ENCODE measurements around the gene CYP46A1.
"Not testable (repeated sequence)": the region's sequence is repeated elsewhere in the genome, so short reads cannot be mapped to it uniquely, and the experiment has no call there.

CYP46A1 gene

DNA sequence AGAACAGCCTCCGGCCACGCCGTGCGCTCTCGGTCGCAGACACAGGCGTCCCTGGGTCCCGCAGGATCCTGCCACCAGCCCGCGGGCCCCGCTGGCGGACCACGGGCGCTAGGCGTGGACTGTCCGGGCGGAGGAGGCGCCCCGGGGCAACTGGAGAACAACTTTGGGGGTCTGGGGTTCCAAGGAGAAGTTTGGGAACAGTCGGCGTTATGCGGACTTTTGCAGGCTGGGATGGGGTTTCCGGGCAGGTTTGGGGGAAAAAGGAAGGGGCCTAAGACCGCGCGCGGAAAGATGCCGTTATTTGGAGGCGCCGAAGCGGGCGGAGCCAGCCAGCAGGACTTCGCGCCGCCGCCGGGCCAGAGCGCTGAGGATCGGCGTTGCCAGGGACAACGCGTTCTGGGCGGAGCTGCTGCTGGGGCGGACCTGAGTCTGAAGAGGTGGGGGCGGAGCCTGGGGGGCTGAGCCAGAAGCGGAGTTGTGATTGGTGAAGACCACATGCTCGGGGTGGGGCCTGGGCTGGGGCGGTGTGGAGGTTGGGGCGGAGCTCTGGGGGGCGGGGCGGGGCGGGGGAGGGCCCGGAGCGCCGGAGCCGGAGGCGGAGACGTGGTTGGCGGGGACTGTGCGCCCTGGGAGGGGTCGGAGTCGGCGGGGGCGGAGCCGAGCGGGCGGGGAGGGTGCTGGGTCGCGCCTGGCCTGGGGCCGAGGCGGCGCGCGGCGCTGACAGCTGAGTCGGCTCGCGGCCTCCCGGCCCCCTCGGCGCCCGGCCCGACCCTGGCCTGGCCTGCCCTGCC, at the start of gene CYP46A1:
Gene CYP46A1 (plus strand): TSS at position 680 of the 791 bp plus-strand sequence. CDS start 120 bp downstream, outside the sequence.
- DNase-seq, result peak; percentile 99

DNA sequence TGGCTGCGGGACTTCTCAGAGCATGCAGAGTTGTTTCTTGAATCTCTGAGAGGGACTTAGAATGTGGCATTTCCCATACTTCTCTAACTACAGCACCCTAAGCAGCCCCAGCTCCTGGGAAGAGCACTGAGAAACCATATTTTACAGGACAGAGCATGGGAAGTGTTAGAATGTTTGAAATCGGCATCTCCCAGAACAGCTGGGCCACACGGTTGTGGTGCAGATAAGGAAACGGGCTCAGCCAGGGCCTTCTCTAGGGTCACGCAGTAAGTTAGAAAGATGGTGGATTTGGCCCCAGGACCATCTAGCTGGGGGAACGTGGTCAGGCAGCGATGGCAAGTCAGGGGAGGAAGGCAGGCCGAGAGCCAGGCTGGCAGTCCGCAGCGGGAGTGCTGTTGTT, 49.7 kb upstream of the CYP46A1 start:
- DNase-seq, result no peak

DNA sequence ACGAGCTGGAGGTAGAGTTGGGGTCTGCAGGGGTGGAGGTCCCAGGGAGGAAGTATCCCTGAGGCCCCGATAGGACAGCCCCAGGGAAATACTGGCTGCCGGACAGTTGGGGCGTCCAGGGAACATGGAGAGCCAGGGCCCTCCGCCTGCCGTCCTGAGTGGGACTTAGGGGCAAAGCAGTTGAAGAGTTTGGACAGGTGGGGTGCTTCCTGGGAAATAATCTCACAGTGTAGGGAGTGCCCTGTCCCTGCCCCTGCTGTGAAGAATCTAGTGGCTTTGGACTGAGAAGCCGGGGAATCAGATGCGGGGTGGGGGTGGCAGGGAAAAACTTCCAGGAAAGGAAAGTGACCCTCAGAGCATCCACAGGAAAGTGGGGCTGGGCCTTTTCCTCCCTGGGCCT, 49.0 kb upstream of the CYP46A1 start:
- DNase-seq, result no peak

DNA sequence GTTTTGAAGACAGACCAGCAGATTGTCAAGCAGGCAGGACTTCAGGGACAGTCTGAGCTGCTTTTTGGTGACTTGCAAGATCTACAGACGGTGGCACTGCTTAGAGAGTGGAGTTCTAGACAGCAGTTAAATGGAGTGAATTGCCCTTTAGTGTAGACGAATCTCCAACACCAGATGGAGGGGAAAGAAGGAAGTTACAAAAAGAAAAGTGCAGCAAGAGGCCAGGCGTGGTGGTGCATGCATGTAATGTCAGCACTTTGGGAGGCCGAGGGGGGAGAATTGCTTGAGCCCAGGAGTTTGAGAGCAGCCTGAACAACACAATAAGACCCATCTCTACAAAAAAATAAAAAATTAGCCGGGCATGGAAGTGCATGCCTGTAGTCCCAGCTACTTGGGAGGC, 47.6 kb upstream of the CYP46A1 start:
- no peak for DNase-seq

DNA sequence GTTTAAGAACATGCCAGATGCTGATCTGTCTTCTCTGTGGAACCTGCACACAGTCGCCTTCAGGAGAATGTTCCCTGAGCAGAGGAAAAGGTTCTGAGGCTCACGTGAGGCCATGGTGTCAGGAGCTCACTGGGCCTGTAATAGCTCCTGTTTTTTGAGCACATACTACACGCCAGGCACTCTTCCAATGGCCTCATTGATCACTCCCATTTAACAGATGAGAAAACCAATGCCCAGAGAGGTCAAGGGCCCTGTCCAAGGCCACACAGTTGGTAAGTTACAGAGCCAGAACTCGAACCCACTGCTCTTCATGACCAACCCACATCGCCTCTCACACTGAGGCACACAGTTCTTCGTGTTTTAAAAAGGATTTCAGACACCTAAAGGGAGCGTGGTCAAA, 46.5 kb upstream of the CYP46A1 start:
- no peak for DNase-seq

DNA sequence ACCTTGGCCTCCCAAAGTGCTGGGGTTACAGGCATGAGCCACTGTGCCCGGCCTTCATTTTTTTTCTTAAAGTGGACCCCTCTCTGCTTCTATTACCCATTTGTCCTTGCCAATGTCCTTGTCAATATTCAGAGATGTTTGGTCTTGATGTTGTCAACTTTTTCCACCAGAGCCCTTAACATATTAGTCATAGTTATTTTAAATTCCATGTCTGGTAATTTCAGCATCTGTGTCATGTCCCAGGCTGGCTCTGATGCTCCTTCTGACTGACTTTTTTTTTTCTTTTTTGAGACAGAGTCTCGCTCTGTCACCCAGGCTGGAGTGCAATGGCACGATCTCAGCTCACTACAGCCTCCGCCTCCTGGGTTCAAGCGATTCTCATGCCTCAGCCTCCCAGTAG, 41.3 kb upstream of the CYP46A1 start:
- DNase-seq, result not testable (repeated sequence)

DNA sequence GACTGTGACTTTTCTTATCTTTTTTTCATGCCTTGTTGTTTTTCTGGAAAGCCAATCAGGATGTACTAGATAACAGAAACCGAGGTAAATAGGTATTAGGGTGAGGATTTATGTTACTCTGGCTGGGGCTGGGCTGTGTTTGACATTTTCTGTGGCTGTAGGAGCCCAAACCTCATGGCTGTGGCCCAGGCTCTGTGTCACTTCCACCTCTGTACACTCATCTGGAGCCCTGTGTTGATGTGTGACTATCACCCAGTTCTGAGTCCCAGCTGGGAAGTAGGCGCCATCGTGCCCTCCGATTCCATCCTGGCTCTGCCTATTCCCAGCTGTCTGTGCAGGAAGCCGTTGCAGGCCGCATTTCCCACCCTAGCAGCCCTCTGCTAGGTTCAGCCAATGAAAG, 40.8 kb upstream of the CYP46A1 start:
- DNase-seq, result no peak

DNA sequence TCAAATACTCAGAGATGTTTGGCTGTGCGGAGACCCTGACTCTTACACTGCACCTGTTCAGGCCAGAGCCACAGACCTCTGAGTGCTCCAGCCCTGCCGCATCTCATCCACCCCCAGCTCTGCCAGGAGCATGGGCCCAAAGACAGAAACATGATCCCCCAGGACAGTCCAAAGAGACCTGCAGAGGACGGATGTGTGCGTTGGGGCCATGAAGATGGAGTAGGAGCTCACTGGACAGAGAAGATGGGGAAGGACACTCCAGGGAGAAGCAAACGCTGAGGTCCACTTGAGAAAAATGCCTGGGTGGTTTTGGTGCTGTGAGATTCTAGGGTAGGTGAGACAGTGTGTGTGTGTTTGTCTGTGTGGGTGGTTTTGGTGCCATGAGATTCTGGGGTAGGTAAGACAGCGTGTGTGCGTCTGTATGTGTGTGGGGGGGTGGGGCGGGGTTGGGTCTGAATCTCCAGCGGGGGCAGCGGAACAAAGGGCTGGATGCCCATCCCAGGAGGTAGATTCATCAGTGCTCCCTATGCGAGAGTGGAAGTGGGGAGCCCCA, 40.0 kb upstream of the CYP46A1 start:
- no peak for DNase-seq

DNA sequence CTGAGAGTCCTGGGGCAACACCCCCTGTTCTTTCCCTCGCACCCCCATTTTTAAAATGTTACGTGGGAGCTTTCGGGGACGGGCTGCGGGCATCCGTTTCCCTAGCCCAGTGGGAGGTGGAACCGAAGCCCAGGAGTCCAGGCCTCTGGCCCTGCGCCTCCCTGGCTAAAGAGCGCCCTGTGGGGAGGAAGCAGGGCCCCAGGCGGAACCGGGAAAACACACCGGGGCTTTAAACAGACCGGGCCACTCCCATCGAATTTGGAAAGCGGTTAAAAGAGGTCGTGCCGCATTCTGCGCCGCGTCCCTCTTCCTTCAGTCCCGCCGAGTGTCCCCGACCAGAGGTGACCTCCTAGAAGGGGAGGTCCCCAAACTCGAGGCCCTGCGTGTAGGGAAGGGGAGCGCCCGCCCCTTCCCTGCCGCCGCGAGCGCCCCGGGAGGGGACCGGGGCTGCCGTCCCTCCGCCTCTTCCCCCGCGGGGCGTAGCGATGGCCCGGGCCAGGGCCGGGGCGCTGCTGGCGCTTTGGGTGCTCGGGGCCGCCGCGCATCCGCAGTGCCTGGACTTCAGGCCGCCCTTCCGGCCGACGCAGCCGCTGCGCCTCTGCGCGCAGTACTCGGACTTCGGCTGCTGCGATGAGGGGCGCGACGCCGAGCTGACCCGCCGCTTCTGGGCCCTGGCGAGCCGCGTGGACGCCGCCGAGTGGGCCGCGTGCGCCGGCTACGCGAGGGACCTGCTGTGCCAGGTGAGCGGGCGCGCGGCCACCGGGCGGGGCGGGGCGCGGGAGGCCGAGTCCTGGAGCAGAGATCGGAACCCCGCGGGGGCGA, 39.2 kb upstream of the CYP46A1 start, which contains the start of gene HHIPL1:
Gene HHIPL1 (plus strand): TSS at position 407 of the 822 bp plus-strand sequence. CDS start 79 bp downstream, at position 486.
- no peak for DNase-seq

DNA sequence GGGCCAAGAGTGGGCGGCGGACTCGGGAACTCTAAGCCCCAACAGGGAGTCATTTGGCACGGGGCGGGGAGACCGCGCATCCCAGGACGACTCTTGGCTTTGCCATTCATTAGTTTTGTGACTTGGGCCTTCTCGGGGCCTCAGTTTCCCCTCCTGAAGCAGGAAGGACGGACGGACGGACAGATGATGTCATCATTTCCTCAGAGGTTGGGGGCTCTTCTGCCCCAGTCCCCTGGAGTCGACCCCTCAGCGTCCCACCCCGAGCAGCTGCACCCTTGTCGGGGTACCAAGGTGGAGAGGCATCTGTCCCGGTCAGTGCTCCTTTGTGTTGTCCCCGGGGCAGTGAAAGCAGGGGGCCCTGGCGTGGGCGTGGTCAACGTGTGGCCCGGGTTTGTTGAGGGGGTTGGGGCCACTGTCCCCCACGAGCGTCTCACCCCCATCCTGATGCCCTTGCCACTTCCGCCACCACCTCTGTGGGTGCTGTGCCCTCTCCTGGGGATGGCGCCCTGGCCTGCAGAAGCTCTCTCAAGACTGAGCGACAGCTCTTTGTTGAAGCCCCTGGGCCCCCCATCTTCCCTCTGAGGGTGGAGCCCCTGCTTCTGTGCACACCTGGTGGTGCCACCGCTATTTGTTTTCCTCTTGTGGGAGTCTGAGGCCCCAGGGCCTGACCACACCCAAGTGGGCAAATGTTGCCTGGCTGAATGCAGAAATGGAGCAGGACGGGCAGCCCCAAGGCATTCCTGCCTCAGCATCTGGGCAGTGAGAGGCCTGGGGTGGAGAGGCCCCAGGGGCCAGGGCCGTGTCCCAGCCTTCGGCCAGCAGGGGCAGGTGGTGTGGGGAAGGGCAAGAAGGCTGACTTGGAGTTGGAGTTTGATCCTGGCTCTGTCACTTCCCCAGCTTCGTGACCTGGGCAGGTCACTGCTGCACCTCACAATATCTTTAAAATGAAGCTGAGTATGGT, 38.3 kb upstream of the CYP46A1 start:
- no peak for DNase-seq

DNA sequence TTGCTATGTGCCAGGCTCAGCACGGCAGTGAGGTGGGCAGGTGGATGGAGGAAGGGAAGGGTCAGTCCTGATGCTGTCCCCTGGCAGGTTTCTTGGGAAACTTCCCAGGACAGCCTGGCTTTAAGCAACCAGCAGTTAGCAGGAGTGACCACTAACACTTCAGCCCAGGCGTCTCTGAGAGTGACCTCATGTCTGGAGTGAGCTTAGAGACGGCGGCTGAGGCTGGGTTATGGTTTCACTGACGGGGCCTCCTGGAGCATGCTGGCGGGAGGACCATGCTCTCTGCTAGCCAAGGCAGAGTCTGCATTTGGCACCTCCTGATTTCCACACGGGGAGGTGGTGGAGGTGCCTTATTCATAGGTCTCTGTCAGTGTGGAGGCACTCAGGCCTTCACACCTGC, 36.7 kb upstream of the CYP46A1 start:
- DNase-seq, result no peak

DNA sequence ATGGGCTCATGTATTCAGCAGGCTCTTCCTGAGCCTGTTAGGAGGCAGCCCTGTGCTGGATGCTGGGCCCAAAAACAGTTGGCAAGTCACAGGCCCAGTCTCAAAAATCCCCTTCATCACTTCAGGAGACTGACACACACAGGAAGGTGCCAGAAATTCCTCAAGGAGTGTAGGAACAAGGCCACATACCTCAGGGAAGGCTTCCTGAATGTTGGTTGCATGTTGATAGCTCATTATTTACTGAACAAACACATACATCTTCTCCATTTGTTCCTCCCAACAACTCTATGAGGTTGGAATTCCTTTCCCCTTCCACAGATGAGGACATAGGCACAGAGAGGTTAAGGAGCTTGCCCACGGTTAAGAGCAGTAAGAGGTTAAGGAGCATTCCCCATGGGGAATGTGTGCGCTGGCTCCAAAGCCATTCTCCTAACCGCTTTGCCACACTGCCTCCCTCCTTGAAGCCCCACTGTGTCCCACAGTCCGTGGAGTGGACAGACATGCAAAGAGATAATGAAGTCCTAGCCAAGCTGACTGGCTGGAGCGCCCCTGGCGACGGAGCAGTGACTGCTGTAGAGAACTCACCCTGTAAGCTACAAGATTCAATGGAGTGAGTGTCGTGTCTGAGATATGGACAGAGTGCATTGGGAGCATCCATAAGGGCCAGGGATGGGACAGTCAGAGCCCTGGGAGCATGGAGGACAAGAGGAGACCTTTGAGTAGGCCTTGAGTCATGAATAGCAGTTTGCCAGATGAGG, 35.9 kb upstream of the CYP46A1 start:
- no peak for DNase-seq

DNA sequence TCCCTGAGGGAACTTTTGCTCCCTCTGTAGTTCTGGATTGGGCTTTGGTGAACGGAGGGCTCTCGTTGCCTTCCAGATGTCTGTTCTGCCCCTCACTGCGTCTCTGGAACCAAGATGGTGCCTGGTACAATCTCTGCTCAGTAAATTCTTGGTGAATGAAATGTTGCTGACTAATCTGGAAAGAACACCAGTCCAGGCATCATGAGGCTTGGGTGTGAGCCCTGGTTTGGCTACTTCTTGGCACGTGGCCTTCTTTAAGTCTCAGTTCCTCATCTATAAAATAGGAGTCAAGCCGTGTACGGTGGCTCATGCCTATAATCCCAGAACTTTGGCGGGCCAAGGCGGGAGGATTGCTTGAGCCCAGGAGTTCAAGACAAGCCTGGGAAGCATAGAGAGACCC, 34.9 kb upstream of the CYP46A1 start:
- no peak for DNase-seq

DNA sequence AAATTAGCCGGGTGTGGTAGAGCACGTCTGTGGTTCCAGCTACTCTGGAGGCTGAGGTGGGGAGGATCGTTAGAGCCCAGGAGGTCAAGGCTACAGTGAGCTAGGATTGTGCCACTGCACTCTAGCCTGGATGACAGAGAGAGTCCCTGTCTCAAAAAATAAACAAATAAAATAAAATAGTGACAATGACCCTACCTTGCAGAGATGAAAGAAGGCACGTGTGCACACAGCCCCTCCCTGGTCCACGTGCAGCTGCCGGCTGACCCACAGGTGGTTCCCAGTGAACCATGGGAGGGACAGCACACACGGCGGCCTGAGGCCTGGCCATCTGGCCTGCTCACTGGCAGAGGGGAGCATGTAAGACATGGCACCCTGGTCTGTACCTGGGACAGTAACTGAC, 34.5 kb upstream of the CYP46A1 start:
- DNase-seq, result no peak

DNA sequence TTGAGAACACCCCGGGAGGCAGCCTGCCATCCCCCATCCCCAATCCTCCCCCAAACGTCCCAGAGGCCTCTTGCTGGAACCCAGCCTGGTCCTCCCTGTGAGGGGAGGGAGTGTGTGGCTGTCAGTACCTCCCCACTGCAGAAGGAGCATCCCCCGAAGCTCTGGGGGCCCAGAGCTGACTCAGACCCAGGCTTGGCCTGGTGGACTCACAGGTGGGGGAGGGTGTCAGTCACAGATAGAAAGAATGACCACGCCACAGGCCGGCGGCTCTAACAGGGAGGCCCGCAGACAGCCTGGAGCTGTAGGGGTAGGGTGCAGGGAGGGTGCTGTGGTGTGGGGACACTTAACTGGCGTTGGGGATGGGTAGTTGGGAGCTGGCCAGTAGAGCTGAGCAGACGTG, 33.9 kb upstream of the CYP46A1 start:
- DNase-seq, result no peak

DNA sequence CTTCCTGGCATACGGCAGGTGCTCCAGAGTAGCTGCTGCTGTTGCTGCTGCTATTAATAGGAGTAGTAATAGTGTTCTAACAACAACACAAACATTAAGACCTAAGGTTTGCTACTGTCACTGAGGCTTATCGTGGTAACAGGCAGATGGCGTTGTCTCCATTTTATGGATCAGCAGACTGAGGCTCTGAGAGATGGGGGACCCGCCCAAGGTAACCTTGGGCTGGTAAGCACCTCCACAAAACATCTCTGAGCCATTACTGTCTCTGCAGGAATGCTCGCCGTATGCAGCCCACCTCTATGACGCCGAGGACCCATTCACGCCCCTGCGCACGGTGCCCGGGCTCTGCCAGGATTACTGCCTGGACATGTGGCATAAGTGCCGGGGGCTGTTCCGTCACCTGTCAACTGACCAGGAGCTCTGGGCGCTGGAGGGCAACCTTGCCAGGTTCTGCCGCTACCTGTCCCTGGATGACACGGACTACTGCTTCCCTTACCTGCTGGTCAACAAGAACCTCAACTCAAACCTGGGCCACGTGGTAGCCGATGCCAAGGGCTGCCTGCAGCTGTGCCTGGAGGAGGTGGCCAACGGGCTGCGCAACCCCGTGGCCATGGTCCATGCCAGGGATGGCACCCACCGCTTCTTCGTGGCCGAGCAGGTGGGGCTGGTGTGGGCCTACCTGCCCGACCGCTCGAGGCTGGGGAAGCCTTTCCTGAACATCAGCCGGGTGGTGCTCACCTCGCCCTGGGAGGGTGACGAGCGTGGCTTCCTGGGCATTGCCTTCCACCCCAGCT, 31.9 kb upstream of the CYP46A1 start:
- DNase-seq, result no peak

DNA sequence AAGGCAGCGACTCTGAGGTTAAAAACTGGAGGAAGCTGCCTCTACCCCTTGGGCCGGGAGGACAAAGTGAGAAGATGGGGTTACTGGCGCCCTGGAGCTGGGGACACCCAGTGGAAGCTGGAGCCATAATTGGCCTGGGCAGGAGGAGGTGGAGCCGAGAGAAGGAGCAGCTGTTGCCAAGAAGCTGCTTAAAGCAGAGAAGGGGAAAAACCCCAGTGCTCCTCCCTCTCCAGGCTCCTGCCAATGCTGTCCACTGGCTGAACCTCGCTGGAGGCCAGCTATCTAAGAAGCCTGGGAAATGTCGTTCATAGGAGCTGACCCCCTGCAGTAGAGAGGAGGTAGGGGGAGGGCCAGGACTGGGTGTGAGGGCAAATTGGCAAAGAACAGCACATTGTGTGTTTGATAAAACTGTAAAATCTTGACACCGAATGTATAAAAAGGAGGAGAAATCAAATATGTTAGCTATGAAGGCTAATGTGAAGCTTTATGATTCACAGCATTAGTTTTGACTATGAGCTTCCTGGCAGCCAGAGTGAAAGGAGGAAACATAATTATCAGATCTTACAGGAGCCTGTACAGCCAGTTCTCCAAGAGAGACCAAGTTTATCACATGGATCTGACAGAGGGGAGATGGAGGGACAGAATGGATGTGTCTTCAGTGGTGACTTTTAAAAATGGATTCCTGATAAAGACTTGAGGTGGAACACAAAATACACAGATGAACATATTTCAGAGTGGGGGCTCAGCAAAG, 29.7 kb upstream of the CYP46A1 start:
- DNase-seq, result no peak

DNA sequence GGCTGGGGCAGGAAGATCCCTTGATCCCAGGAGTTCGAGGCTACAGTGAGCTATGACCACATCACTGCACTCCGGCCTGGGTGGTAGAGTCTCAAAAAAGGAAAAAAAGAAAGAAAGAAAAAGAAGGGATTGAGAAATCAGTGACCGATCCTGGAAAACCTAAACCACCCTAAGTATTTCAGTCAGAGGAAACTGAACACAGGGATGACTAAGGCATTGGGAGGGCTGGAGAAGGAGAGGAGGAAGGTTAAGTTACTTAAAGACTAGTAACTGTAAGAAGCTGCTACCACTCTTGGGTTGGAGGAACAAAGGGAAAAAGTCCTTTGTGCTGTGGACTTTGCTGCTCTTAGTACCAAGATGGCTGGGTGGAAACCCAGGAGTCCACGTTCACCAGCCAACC, 28.6 kb upstream of the CYP46A1 start:
- no peak for DNase-seq

DNA sequence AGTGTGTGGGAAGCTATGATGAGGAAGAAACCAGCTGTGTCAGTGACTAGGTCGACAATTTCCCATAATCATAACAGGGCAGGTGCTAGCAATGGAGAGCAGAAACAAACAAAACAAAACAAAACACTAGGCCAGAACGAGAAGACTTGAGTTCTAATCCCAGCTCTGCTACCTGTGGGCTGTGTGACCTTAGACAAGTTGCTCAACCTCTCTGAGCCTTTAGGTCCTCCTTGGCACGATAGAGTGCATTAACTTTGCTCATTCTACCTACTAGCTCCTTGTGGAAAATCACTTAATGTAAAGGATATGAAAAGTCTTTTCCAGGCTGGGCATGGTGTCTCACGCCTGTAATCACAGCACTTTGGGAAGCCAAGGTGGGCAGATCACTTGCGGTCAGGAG, 27.9 kb upstream of the CYP46A1 start:
- DNase-seq, result no peak

DNA sequence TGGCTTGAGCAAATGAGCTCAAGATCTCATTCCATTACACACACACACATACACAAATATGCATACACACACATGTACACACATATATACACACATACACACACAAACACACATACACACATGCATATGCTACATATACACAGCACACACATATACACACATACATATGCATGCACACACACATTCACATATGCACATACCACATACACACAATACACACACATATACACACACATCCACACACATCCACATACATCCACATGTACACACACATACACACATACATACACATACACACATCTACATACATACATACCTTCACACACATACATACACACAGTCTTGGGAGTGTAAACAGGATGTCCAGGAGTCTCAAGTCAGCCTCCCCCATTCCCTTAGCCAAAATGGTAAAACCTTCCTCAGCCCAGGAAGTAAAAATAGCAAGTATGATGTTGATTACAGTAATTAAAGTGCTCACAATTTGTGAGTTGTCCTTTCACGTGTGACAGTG, 26.4 kb upstream of the CYP46A1 start:
- DNase-seq, result no peak

Data from activated CD4-positive, alpha-beta T cell treated with anti-CD3 and anti-CD28 coated beads for 1 hour (primary cell).